ENCODE measurements around the gene PPTC7.
"Not testable (repeated sequence)": the region's sequence is repeated elsewhere in the genome, so short reads cannot be mapped to it uniquely, and the experiment has no call there.

GRCh38 chr12:110518014-110518413, 65.1 kb downstream of the PPTC7 start:
- TF ChIP-seq CTCF (IDR thresholded peaks at IDR 0.05; ENCODE audit: low read depth, low read length, poor library complexity, severe bottlenecking); EZH2phosphoT487 (IDR thresholded peaks at IDR 0.05; ENCODE audit: borderline replicate concordance, low read length): not testable (repeated sequence)

Measured in DOHH2 (cell line).